ENCODE results near the gene DHRS4L2. TPM values are rescaled to one million over a fixed set of nuclear protein-coding genes. Genes with fewer than 3 reads are reported as not detected.
A peak's percentile ranks its signal among the peaks of the same experiment; 100 is the strongest.
"Not testable (repeated sequence)": the region's sequence is repeated elsewhere in the genome, so short reads cannot be mapped to it uniquely, and the experiment has no call there.

Gene DHRS4L2
- total RNA-seq, 1 donor: 8.3 TPM

DNA sequence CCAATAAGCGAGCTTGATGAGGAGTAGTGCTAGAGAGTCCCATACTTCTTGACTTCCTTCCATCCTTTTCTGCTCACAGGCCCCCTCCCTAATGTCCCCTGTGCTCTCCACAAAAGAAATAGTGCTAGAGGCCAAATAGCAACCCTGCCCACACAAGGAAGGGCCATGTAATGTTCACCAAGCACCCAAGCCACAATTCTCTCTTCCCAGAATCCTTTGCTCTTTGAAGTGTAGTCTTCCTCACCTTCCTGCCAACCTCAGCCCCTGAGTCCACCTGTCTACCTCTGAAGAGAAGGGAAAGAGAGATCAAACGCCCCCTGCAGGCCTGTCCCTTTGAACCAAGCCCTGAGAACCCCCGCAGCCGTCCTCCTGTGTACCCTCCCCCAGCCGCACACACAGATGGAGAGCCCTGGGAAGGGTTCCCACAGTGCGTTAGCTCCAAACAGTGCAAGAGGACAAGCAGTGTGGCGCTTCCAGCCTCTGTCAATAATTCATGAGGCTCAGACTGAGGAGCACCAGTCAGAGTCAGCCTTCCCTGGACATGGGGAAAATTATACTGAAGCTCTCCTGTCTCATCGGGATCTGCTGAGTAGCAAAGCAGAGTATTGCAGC is 37.0 kb upstream of the DHRS4L2 start:
- no peak for DNase-seq (ENCODE audit: low read depth)
- no peak overlapping the region for H3K4me3 ChIP-seq (ENCODE audit: low read depth, low read length)
- no peak for TF ChIP-seq CTCF (IDR thresholded peaks at IDR 0.05; ENCODE audit: insufficient read depth, low read length)

DNA sequence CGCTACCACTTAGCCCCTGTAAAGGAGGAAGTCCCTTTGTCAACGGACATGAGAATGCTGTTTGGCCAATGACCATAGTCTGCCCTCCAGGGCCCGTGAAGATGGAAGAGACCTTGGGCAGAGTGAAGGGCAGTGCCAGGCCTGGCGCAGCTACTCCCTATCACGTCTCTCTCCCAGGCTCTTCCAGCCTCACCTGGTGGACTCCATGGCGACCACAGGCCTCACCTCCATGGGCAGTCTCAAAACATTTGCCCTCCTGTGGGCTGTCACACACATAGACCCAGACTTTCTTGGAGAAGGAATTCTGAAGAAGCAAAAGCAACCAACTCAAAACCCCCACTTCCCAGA is 35.6 kb upstream of the DHRS4L2 start:
- peak overlapping the region; percentile 89 for H3K4me3 ChIP-seq (ENCODE audit: low read depth, low read length)
- not testable (repeated sequence) for DNase-seq (ENCODE audit: low read depth)

GRCh38 chr14:23953464-23954278 is 35.1 kb upstream of the DHRS4L2 start, which contains the start of gene DHRS4:
DHRS4 (plus strand) TSS chr14:23953770; CDS start chr14:23953789, 19 bp downstream.
- peak; percentile 91 for TF ChIP-seq CTCF (IDR thresholded peaks at IDR 0.05; ENCODE audit: insufficient read depth, low read length)
- peak within 1 kb of the TSS; percentile 89 for H3K4me3 ChIP-seq (ENCODE audit: low read depth, low read length)
- peak; percentile 81 for DNase-seq (ENCODE audit: low read depth)

- DNase-seq (ENCODE audit: low read depth): not testable (repeated sequence)
- peak overlapping the region; percentile 89 for H3K4me3 ChIP-seq (ENCODE audit: low read depth, low read length)
Observed at GRCh38 chr14:23954279-23954614, 34.5 kb upstream of the DHRS4L2 start.

DNA sequence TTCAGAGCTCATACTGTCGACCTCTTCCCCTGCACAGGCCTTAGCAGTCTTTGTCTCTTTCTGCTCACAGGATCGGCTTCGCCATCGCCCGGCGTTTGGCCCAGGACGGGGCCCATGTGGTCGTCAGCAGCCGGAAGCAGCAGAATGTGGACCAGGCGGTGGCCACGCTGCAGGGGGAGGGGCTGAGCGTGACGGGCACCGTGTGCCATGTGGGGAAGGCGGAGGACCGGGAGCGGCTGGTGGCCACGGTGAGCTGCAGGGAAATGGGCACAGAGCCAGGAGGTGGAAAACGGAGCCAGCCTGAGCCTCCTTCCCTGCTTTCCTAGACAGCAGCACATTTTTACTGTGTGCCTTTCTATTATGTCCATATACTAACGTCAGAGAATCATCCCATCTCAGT is 33.8 kb upstream of the DHRS4L2 start:
- not testable (repeated sequence) for H3K4me3 ChIP-seq (ENCODE audit: low read depth, low read length)

GRCh38 chr14:23955811-23956210 is 32.9 kb upstream of the DHRS4L2 start:
- not testable (repeated sequence) for DNase-seq (ENCODE audit: low read depth); H3K4me3 ChIP-seq (ENCODE audit: low read depth, low read length)

More for the DNA sequence above, 33.8 kb upstream of the DHRS4L2 start:
- DNase-seq (ENCODE audit: low read depth): not testable (repeated sequence)

GRCh38 chr14:23957913-23958569 is 30.7 kb upstream of the DHRS4L2 start:
- not testable (repeated sequence) for DNase-seq (ENCODE audit: low read depth)

GRCh38 chr14:23960899-23961298 is 27.8 kb upstream of the DHRS4L2 start:
- DNase-seq (ENCODE audit: low read depth); H3K4me3 ChIP-seq (ENCODE audit: low read depth, low read length): not testable (repeated sequence)

More at GRCh38 chr14:23957913-23958569, 30.7 kb upstream of the DHRS4L2 start:
- not testable (repeated sequence) for H3K4me3 ChIP-seq (ENCODE audit: low read depth, low read length)

DNA sequence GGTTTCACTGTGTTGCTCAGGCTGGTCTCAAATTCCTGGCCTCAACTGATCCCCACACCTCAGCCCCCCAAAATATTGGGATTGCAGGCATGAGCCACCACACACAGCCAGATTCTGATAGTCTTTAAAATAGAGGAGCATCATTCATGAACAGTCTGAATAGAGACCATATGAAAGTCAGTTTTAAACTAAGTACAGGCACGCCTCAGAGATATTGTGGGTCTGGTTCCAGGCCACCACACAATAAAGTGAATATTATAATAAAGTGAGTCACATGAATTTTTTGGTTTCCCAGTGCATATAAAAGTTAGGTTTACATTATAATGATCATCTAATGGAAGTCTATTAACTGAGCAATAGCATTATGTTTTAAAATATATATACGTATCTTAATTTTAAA is 27.0 kb upstream of the DHRS4L2 start:
- DNase-seq (ENCODE audit: low read depth): not testable (repeated sequence)

GRCh38 chr14:23969130-23969480 is 19.6 kb upstream of the DHRS4L2 start:
- not testable (repeated sequence) for H3K4me3 ChIP-seq (ENCODE audit: low read depth, low read length); DNase-seq (ENCODE audit: low read depth)

More for the DNA sequence above, 27.0 kb upstream of the DHRS4L2 start:
- not testable (repeated sequence) for H3K4me3 ChIP-seq (ENCODE audit: low read depth, low read length)

DNA sequence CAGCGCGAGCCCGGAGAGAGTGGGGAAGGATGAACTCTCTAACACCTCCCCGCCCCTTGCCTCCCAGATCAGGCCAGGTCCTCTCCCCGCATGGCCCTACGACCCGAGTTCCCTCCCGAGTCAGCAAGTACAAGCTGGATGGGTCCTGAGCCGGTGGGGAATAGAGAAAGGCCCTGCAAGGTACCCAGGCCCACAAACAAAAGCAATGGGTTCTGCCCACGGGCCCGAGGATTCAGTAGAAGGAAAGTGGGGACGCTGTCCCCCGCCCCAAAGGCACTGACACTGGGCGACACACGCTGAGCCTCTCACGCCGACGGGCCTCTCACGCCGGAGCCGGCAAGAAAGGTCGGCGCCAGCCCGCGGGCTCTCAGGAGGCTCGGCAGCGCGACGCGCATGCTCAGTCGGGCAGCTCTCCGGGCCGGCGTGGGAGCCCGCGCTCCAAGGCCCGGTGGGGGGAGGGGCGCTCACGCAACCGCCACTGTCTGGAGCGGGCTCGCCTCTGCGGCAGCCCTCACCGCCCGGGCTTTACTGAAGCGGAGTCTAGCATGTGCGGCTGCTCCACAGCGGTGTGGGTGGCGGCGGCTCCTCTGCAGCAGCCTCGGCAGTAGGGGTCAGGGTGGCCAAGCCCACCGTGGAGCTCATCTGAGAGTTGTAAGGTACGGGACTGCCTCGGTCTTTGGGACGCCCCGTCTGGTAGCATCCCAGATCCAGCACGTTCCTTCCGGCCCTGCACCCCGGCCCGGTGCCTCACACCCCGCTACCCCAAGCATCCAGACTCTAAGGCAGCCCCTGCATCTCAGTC is 19.0 kb upstream of the DHRS4L2 start:
- not testable (repeated sequence) for DNase-seq (ENCODE audit: low read depth)
- peak overlapping the region; percentile 28 for H3K4me3 ChIP-seq (ENCODE audit: low read depth, low read length)

DNA sequence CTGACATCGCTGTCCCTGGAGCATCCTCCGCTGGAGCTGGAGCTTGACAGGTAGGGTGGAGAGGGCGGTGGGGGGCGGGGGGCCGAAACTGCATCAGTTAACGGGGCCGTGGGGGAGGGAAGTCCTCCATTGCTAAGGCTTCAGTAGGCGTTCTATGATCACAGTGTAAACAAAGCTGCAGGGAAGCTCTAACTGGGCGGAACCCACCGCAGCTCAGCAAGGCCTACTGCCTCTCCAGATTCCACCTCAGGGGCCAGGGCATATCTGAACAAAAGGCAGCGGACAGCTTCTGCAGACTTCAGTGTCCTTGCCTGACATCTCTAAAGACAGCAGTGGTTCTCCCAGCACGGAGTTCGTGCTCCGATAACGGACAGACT is 18.5 kb upstream of the DHRS4L2 start:
- DNase-seq (ENCODE audit: low read depth); H3K4me3 ChIP-seq (ENCODE audit: low read depth, low read length): not testable (repeated sequence)

GRCh38 chr14:23973178-23973577 is 15.6 kb upstream of the DHRS4L2 start:
- DNase-seq (ENCODE audit: low read depth); H3K4me3 ChIP-seq (ENCODE audit: low read depth, low read length): not testable (repeated sequence)

DNA sequence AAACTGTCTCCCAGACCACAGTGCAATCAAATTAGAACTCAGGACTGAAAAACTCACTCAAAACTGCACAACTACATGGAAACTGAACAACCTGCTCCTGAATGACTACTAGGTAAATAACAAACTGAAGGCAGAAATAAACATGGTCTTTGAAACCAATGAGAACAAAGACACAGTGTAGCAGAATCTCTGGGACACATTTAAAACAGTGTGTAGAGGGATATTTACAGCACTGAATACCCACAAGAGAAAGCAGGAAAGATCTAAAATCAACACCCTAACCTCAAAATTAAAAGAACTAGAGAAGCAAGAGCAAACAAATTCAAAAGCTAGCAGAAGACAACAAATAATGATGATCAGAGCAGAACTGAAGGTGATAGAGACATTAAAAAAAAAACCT is 14.7 kb upstream of the DHRS4L2 start:
- not testable (repeated sequence) for DNase-seq (ENCODE audit: low read depth)

More for the DNA sequence above, 14.7 kb upstream of the DHRS4L2 start:
- not testable (repeated sequence) for H3K4me3 ChIP-seq (ENCODE audit: low read depth, low read length)
